ENCODE results near the gene WDFY2. TPM values are rescaled to one million over a fixed set of nuclear protein-coding genes. Genes with fewer than 3 reads are reported as not detected.

WDFY2 gene
- total and polyA plus RNA-seq, 2 of the 13 experiments (the other 11 are each of a cell fraction or from before 2014, with no cell fraction given), result 22.6 to 27.0 TPM

DNA sequence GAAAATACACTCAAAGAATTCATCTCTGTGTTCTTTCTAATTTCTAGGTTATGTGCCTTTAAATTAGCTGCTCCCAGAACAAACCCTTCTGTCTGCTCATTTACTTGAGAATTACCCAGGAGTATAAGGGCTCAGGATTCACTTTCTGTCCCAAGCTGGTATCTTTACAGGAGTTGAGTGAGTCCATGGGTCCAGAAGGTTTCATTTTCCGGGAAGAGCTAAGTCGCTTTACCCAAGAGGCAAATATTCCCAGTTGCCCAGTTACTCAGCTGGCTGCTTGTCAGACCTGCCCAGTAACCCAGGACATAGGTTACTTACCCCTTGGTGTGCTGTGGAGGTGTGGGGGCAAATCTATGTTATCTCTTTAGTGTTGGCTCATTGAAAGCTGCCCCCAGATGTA, 172.4 kb downstream of the WDFY2 start:
- ChIA-PET POLR2A (interaction anchor here (1.0 to 1.1 kb wide), 2 partner anchors 172 to 315 kb away, joined by 3 read pairs; no protein-coding TSS in a partner anchor), CTCF (ENCODE audit: low intra/inter-chr PET ratio, low total read pairs) (no interaction called here)
- DNase-seq (ENCODE audit: low spot score) (no peak), FAIRE-seq (no peak), ATAC-seq (no peak)
- H3K27ac ChIP-seq (ENCODE audit: extremely low read length, insufficient read depth, low read length), result no peak overlapping the region
- H3K36me3 ChIP-seq (replicated peaks in 1 of 2; ENCODE audit: control insufficient read depth in 1 of 2, insufficient read depth in 2 of 2, low read length in 2 of 2), result peaks cover 23 to 90% of the 10 kb centered on the region in 2 experiments
- H3K4me3 ChIP-seq (replicated peaks in 1 of 3; ENCODE audit: insufficient read depth in 1 of 3, low read depth in 2 of 3, low read length in 3 of 3), result no peak overlapping the region
- no peaks in the 10 kb centered on the region for H3K4me1 ChIP-seq (ENCODE audit: insufficient read depth, low read length)
- intact Hi-C loops (cut with micrococcal nuclease; ENCODE audit: unreplicated experiment), result no loop called here
- in situ Hi-C loops (cut with HindIII; ENCODE audit: extremely low pct_ligation_motif_present, low pct_unique_long_range_greater_than_20kb), result no loop called here
- H3K27me3 ChIP-seq (ENCODE audit: control insufficient read depth in 1 of 2, insufficient read depth in 2 of 2, low read length in 2 of 2), result no peaks in the 10 kb centered on the region
- H4K20me1 ChIP-seq (ENCODE audit: insufficient read depth, low read length), result no peaks in the 10 kb centered on the region
- H3K4me2 ChIP-seq (ENCODE audit: low read depth, low read length), result no peak overlapping the region
- no peaks in the 10 kb centered on the region for H3K9me3 ChIP-seq (ENCODE audit: low read length)
- WGBS (ENCODE audit: low lambda C conversion rate), result 100% methylated on average over 2 of the region's 2 CpGs
- H3K79me2 ChIP-seq (ENCODE audit: insufficient read depth, low read length), result no peaks in the 10 kb centered on the region
- TF ChIP-seq ZNF557 (CRISPR knock-in tag; IDR thresholded peaks at IDR 0.05), result no peak
- no peak for TF ChIP-seq NR2C2 (CRISPR knock-in tag; IDR thresholded peaks at IDR 0.05; ENCODE audit: borderline replicate concordance)
- no peak for TF ChIP-seq SIN3A (IDR thresholded peaks at IDR 0.05; ENCODE audit: borderline replicate concordance, low read depth, low read length)
- no peak for TF ChIP-seq TCF7 (IDR thresholded peaks at IDR 0.05; ENCODE audit: low read depth)
- no TSS peak for BruUV-seq (replicated peaks)
- no peak overlapping the region for H2AFZ ChIP-seq (ENCODE audit: low read length)
- H3K9ac ChIP-seq (ENCODE audit: insufficient read depth, low read depth, low read length), result no peak overlapping the region

DNA sequence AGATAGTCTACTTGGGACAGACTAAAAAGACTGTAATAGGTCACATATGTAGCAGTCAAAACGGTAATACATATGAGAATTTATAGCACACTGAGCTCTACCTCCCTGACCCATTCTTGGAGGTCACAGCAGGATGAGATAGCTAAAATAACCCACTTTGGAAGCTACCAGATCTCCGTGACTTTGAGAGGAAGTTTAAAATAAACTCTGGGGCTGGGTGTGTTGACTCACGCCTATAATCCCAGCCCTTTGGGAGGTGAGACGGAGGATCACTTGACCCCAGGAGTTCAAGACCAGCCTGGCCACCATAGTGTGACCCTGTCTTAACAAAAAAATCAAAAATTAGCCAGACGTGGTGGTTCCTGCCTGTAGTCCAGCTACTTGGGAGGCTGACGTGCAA, 174.4 kb downstream of the WDFY2 start:
- intact Hi-C loops (cut with micrococcal nuclease; ENCODE audit: unreplicated experiment) (no loop called here), in situ Hi-C loops (cut with HindIII; ENCODE audit: extremely low pct_ligation_motif_present, low pct_unique_long_range_greater_than_20kb) (no loop called here)
- no peak for DNase-seq (ENCODE audit: low spot score)
- no peak overlapping the region for H2AFZ ChIP-seq (ENCODE audit: low read length)
- no peaks in the 10 kb centered on the region for H3K79me2 ChIP-seq (ENCODE audit: insufficient read depth, low read length)
- BruUV-seq (replicated peaks), result no TSS peak
- no peak overlapping the region for H3K9ac ChIP-seq (ENCODE audit: insufficient read depth, low read depth, low read length)
- peaks cover 19 to 83% of the 10 kb centered on the region in 2 experiments for H3K36me3 ChIP-seq (replicated peaks in 1 of 2; ENCODE audit: control insufficient read depth in 1 of 2, insufficient read depth in 2 of 2, low read length in 2 of 2)
- H3K27me3 ChIP-seq (ENCODE audit: control insufficient read depth in 1 of 2, insufficient read depth in 2 of 2, low read length in 2 of 2), result no peaks in the 10 kb centered on the region
- ChIA-PET CTCF (ENCODE audit: low intra/inter-chr PET ratio, low total read pairs) (no interaction called here), POLR2A (no interaction called here)
- no peak overlapping the region for H3K27ac ChIP-seq (ENCODE audit: extremely low read length, insufficient read depth, low read length)
- no peak overlapping the region for H3K4me2 ChIP-seq (ENCODE audit: low read depth, low read length)
- H3K4me3 ChIP-seq (replicated peaks in 1 of 3; ENCODE audit: insufficient read depth in 1 of 3, low read depth in 2 of 3, low read length in 3 of 3), result no peak overlapping the region
- TF ChIP-seq, protein P1, sequence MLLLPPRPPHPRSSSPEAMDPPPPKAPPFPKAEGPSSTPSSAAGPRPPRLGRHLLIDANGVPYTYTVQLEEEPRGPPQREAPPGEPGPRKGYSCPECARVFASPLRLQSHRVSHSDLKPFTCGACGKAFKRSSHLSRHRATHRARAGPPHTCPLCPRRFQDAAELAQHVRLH (CRISPR knock-in tag; IDR thresholded peaks at IDR 0.05; ENCODE audit: borderline replicate concordance, low read depth), result no peak
- TF ChIP-seq ATF7-NPFF (CRISPR knock-in tag; IDR thresholded peaks at IDR 0.05; ENCODE audit: low read depth), result no peak
- no peak for TF ChIP-seq RFX3 (CRISPR knock-in tag; IDR thresholded peaks at IDR 0.05)
- no peak for TF ChIP-seq ZNF101 (CRISPR knock-in tag; IDR thresholded peaks at IDR 0.05; ENCODE audit: borderline replicate concordance, low read depth)
- no peak for TF ChIP-seq TAF15 (IDR thresholded peaks at IDR 0.05; ENCODE audit: low read depth, low read length, poor library complexity, severe bottlenecking)
- TF ChIP-seq, protein P2, sequence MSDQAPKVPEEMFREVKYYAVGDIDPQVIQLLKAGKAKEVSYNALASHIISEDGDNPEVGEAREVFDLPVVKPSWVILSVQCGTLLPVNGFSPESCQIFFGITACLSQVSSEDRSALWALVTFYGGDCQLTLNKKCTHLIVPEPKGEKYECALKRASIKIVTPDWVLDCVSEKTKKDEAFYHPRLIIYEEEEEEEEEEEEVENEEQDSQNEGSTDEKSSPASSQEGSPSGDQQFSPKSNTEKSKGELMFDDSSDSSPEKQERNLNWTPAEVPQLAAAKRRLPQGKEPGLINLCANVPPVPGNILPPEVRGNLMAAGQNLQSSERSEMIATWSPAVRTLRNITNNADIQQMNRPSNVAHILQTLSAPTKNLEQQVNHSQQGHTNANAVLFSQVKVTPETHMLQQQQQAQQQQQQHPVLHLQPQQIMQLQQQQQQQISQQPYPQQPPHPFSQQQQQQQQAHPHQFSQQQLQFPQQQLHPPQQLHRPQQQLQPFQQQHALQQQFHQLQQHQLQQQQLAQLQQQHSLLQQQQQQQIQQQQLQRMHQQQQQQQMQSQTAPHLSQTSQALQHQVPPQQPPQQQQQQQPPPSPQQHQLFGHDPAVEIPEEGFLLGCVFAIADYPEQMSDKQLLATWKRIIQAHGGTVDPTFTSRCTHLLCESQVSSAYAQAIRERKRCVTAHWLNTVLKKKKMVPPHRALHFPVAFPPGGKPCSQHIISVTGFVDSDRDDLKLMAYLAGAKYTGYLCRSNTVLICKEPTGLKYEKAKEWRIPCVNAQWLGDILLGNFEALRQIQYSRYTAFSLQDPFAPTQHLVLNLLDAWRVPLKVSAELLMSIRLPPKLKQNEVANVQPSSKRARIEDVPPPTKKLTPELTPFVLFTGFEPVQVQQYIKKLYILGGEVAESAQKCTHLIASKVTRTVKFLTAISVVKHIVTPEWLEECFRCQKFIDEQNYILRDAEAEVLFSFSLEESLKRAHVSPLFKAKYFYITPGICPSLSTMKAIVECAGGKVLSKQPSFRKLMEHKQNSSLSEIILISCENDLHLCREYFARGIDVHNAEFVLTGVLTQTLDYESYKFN (CRISPR knock-in tag; conservative IDR thresholded peaks at IDR 0.05), result no peak
- FAIRE-seq, result no peak
- peaks cover 5% of the 10 kb centered on the region for H3K4me1 ChIP-seq (ENCODE audit: insufficient read depth, low read length)
- no peak for ATAC-seq
- WGBS (ENCODE audit: low lambda C conversion rate), result 92% methylated on average over 6 of the region's 6 CpGs
- H4K20me1 ChIP-seq (ENCODE audit: insufficient read depth, low read length), result no peaks in the 10 kb centered on the region
- no peaks in the 10 kb centered on the region for H3K9me3 ChIP-seq (ENCODE audit: low read length)

All from HepG2 (cell line).